K562 (cell line): ENCODE results near the gene PTP4A2. TPM values are rescaled to one million over a fixed set of nuclear protein-coding genes. Genes with fewer than 3 reads are reported as not detected.

Source experiments
- ATAC-seq: fragments of 200-7000 bp; cut with Tn5 transposase; 3 replicates; pipeline ENCODE4 v1.9.1; 2020; ENCODE audit warnings: moderate library complexity
- Bru-seq: library from RNA; stranded (reverse); fragments of 400-500 nt; gene quantifications from one replicate; lab custom pipeline; 2021; lab: Mats Ljungman, UMichigan
- BruChase-seq, 2 experiments: library from RNA; stranded (reverse); fragments of 400-500 nt; gene quantifications; one replicate each; lab custom pipeline; 2021; lab: Mats Ljungman, UMichigan
- BruUV-seq: library from RNA; stranded (reverse); fragments of 400-500 nt; replicated peaks from 2 replicates; lab custom pipeline; 2021; lab: Mats Ljungman, UMichigan
- CTCF ChIA-PET: fragments of 300-600 bp; formaldehyde crosslinking; extraction: SDS; loops from one replicate; lab custom pipeline; 2021; ENCODE audit warnings: low intra/inter-chr PET ratio; lab: Yijun Ruan, JAX
- POLR2A ChIA-PET: fragments of 300-600, 350-650 bp; sonication (Branson Sonifier 250); formaldehyde crosslinking; extraction: SDS; loops from one replicate; lab custom pipeline; 2021; ENCODE audit warnings: antibody characterized with exemption, inconsistent platforms; lab: Yijun Ruan, JAX
- DNase-seq, 4 experiments: peaks; one replicate each; pipeline versions ENCODE4 v3.0.0 to v3.0.0-alpha.2; 2011 to 2018; ENCODE audit warnings: low spot score in 3 of 4, mixed read lengths in 3 of 4; ENCODE audit errors: extremely low read depth in 1 of 4
- FAIRE-seq: peaks from 2 replicates; lab custom pipeline; 2011; peaks lifted over from hg19 to GRCh38; lab: Jason Lieb, UNC
- H2AFZ ChIP-seq: 2 replicates; pipeline ENCODE4 v1.6.0; 2011; ENCODE audit warnings: low read depth, low read length, control low read depth, inconsistent platforms
- H3K27ac ChIP-seq: fragments of 200-600 bp; 3 replicates; pipeline ENCODE4 v1.8.0; 2011; ENCODE audit warnings: low read depth, mild to moderate bottlenecking, control low read depth, inconsistent platforms, low read length, moderate library complexity, mixed read lengths; ENCODE audit errors: extremely low read depth
- H3K27me3 ChIP-seq, 2 experiments: fragments of 300-600 bp in 1 of 2; 2 replicates in 1 of 2; 3 replicates in 1 of 2; pipeline versions ENCODE4 v1.6.0 to v1.8.0; 2011; ENCODE audit warnings: inconsistent platforms in 2 of 2, low read length in 2 of 2, mild to moderate bottlenecking in 1 of 2, mixed read lengths in 1 of 2, moderate library complexity in 1 of 2; ENCODE audit not compliant: control insufficient read depth in 2 of 2, insufficient read depth in 2 of 2
- H3K36me3 ChIP-seq: fragments of 300-600 bp; 3 replicates; pipeline ENCODE4 v1.8.0; 2011; ENCODE audit warnings: mild to moderate bottlenecking, low read length, inconsistent platforms; ENCODE audit not compliant: control insufficient read depth, insufficient read depth
- H3K4me1 ChIP-seq, 2 experiments: fragments of 200-600 bp in 1 of 2; replicated peaks in 1 of 2; 2 replicates in 1 of 2; 3 replicates in 1 of 2; pipeline versions ENCODE4 v1.5.1 to v1.8.0; 2011; ENCODE audit warnings: inconsistent platforms in 2 of 2, low read length in 2 of 2, mild to moderate bottlenecking in 1 of 2, mixed read lengths in 1 of 2, moderate library complexity in 1 of 2; ENCODE audit not compliant: control insufficient read depth in 2 of 2, insufficient read depth in 2 of 2
- H3K4me2 ChIP-seq: 2 replicates; pipeline ENCODE4 v1.6.1; 2011; ENCODE audit warnings: low read length, control low read depth, inconsistent platforms, mixed read lengths; ENCODE audit not compliant: insufficient read depth
- H3K4me3 ChIP-seq: fragments of 200-600 bp; sonication (generic), shearing (Covaris generic); 2 replicates; pipeline ENCODE4 v1.5.1; 2016; ENCODE audit warnings: control low read depth, inconsistent platforms
- H3K79me2 ChIP-seq: fragments of 200-600 bp; 3 replicates; pipeline ENCODE4 v1.8.0; 2011; ENCODE audit warnings: low read length, inconsistent platforms; ENCODE audit not compliant: control insufficient read depth, insufficient read depth
- H3K9ac ChIP-seq, 2 experiments: 2 replicates each; pipeline versions ENCODE4 v1.6.0 to v1.6.1; 2011; ENCODE audit warnings: low read depth in 2 of 2, low read length in 2 of 2, control low read depth in 1 of 2, inconsistent platforms in 1 of 2, mild to moderate bottlenecking in 1 of 2, mixed read lengths in 1 of 2; ENCODE audit not compliant: insufficient read depth in 1 of 2
- H3K9me1 ChIP-seq: one replicate; pipeline ENCODE4 v1.6.0; 2011; ENCODE audit warnings: inconsistent platforms, mild to moderate bottlenecking, low read length, moderate library complexity; ENCODE audit not compliant: control insufficient read depth, insufficient read depth
- H3K9me3 ChIP-seq: replicated peaks from 2 replicates; pipeline ENCODE4 v1.5.1; 2011; ENCODE audit warnings: low read depth, low read length, inconsistent platforms; ENCODE audit not compliant: control insufficient read depth, insufficient read depth
- H4K20me1 ChIP-seq: replicated peaks from 2 replicates; pipeline ENCODE4 v1.6.1; 2011; ENCODE audit warnings: low read length, inconsistent platforms, mixed read lengths; ENCODE audit not compliant: control insufficient read depth, insufficient read depth
- CEBPG ChIP-seq, 3 experiments: fragments of 200-800 bp in 1 of 3; sonication (Bioruptor generic) in 1 of 3; sonication (generic) in 1 of 3; formaldehyde crosslinking in 1 of 3; IDR thresholded peaks in 2 of 3; conservative IDR thresholded peaks in 1 of 3; 2 replicates each; pipeline versions ENCODE4 v1.6.1 to v1.8.0; 2016 to 2022; ENCODE audit warnings: missing compliant biosample characterization in 2 of 3, missing genetic modification characterization in 2 of 3, mild to moderate bottlenecking in 1 of 3, missing genetic modification reagents in 1 of 3
- GATAD2A ChIP-seq: fragments of 450-650 bp; IDR thresholded peaks from 2 replicates; pipeline ENCODE4 v1.6.1; 2017
- JUN ChIP-seq, 2 experiments: sonication (generic) in 1 of 2; formaldehyde crosslinking in 1 of 2; IDR thresholded peaks; 2 replicates each; pipeline versions ENCODE4 v1.6.1 to v1.8.0; 2012 to 2022; ENCODE audit warnings: borderline replicate concordance in 2 of 2, mild to moderate bottlenecking in 2 of 2, improper control_type of control experiment in 1 of 2, low read depth in 1 of 2, low read length in 1 of 2, missing genetic modification reagents in 1 of 2
- L3MBTL2 ChIP-seq: fragments of 450-650 bp; IDR thresholded peaks from 2 replicates; pipeline ENCODE4 v1.6.1; 2016; ENCODE audit warnings: mild to moderate bottlenecking, moderate library complexity
- NR4A1 ChIP-seq, 2 experiments: fragments of 250-450 bp in 1 of 2; fragments of 450-650 bp in 1 of 2; sonication (Bioruptor Pico) in 1 of 2; IDR thresholded peaks; 2 replicates each; pipeline versions ENCODE4 v1.4.0 to v1.6.1; 2016 to 2020; ENCODE audit warnings: mild to moderate bottlenecking in 2 of 2, missing compliant biosample characterization in 1 of 2, missing genetic modification characterization in 1 of 2, moderate library complexity in 1 of 2
- SETDB1 ChIP-seq: IDR thresholded peaks from one replicate; pipeline ENCODE4 v1.6.1; 2012; ENCODE audit warnings: low read length, control low read depth, inconsistent platforms
- TBL1XR1 ChIP-seq, 2 experiments: IDR thresholded peaks; 2 replicates each; pipeline ENCODE4 v1.6.1; 2012; ENCODE audit warnings: improper control_type of control experiment in 2 of 2, low read length in 2 of 2, mild to moderate bottlenecking in 1 of 2
- THAP12 ChIP-seq: fragments of 250-450 bp; sonication (Bioruptor Pico); IDR thresholded peaks from 2 replicates; pipeline ENCODE4 v1.9.0; 2021; ENCODE audit warnings: mild to moderate bottlenecking, inconsistent platforms
- ZEB2 ChIP-seq: fragments of 450-650 bp; IDR thresholded peaks from 2 replicates; pipeline ENCODE4 v1.6.1; 2016
- WGBS: fragments of 100-300 bp; shearing (Covaris generic); methylation state at CpG from one replicate; pipeline ENCODE4 v1.1.6; 2016; ENCODE audit warnings: low coverage, mixed read lengths; ENCODE audit not compliant: insufficient coverage; ENCODE audit errors: missing lambda C conversion rate; 5-methylcytosine and 5-hydroxymethylcytosine counted together
- in situ Hi-C: fragments of 300-500 bp; cut with MboI; formaldehyde crosslinking; loops from 4 replicates; pipeline ENCODE4 v1.15.0; 2018; ENCODE audit warnings: inconsistent platforms, mixed read lengths
- intact Hi-C: fragments of 100-400 bp; cut with micrococcal nuclease; formaldehyde crosslinking; loops from 2 replicates; pipeline ENCODE4 v1.14.2; 2022
- long read RNA-seq, 3 experiments: library from polyadenylated mRNA in 2 of 3; library from RNA in 1 of 3; unstranded in 2 of 3; stranded (forward) in 1 of 3; transcript quantifications; one replicate each; pipeline ENCODE4 v2.0.0, GENCODE V29; 2019 to 2022
- polyA minus RNA-seq, 3 experiments: library from RNA; depleted of rRNA, polyadenylated mRNA; stranded (reverse); fragments of >200 nt; gene quantifications; 2 replicates each; pipeline ENCODE4 v1.2.3, GENCODE V29; 2011
- polyA plus RNA-seq, 8 experiments: library from polyadenylated mRNA; depleted of rRNA in 4 of 8; stranded (reverse) in 5 of 8; unstranded in 3 of 8; fragments of >200 nt; fragmentation: Nextera tagmentation in 2 of 8; fragmentation: Illumina TruSeq in 1 of 8; extraction: Ambion mirVana in 2 of 8; extraction: Trizol in 1 of 8; gene quantifications; 2 replicates each; pipeline versions ENCODE4 v1.2.1 to v1.2.3, GENCODE V29; 2011 to 2014; ENCODE audit warnings: inconsistent platforms in 1 of 8, missing spikeins in 1 of 8
- total RNA-seq, 7 experiments: library from RNA; depleted of rRNA in 6 of 7; stranded (reverse); fragments of >200 nt in 6 of 7; fragmentation: Illumina TruSeq in 2 of 7; extraction: Trizol in 2 of 7; gene quantifications; 2 replicates each; pipeline versions ENCODE4 v1.2.1 to v1.2.3, GENCODE V29; 2011 to 2021; ENCODE audit warnings: low replicate concordance in 1 of 7

Gene PTP4A2
- 116 and 315 TPM in 2 replicates for total RNA-seq (2011; cell fraction: chromatin; rRNA removed; ENCODE audit: low replicate concordance)
- total RNA-seq (2011; cell fraction: nucleolus; rRNA removed), result 52.7 and 78.6 TPM in 2 replicates
- total RNA-seq (2011; cell fraction: nucleoplasm; rRNA removed), result 175 and 257 TPM in 2 replicates
- 316 and 345 TPM in 2 replicates for total RNA-seq (2014; rRNA removed)
- total RNA-seq (2014; rRNA removed; fragmentation: Illumina TruSeq; extraction: Trizol), result 620 and 713 TPM in 2 replicates
- 585 and 652 TPM in 2 replicates for total RNA-seq (2015; rRNA removed; fragmentation: Illumina TruSeq; extraction: Trizol)
- 429 and 432 TPM in 2 replicates for total RNA-seq (2021)
- 785 and 870 TPM in 2 replicates for polyA plus RNA-seq (2011; rRNA removed)
- polyA plus RNA-seq (2011; cell fraction: cytosol; rRNA removed), result 63.7 and 209 TPM in 2 replicates
- 124 and 204 TPM in 2 replicates for polyA plus RNA-seq (2011; cell fraction: nucleus; rRNA removed)
- polyA plus RNA-seq (2012), result 386 and 493 TPM in 2 replicates
- polyA plus RNA-seq (2014; fragmentation: Illumina TruSeq; extraction: Trizol), result 528 and 852 TPM in 2 replicates
- polyA plus RNA-seq (2014; fragmentation: Nextera tagmentation; extraction: Ambion mirVana), result 100 to 1,000 TPM; 197 to 480 TPM
- 219 and 255 TPM in 2 replicates for polyA plus RNA-seq (2014; rRNA removed)
- polyA minus RNA-seq (2011; rRNA and poly(A)+ RNA removed), result 693 and 694 TPM in 2 replicates
- polyA minus RNA-seq (2011; cell fraction: cytosol; rRNA and poly(A)+ RNA removed), result 406 and 559 TPM in 2 replicates
- 36.6 and 130 TPM in 2 replicates for polyA minus RNA-seq (2011; cell fraction: nucleus; rRNA and poly(A)+ RNA removed)
- Bru-seq, nascent RNA, result percentile 98 among the genes with signal in this experiment
- BruChase-seq, experiment 1, labeled RNA remaining after a 2-hour chase, result percentile 99 among the genes with signal in this experiment
- BruChase-seq, experiment 2, labeled RNA remaining after a 6-hour chase, result percentile 99 among the genes with signal in this experiment
- long read RNA-seq, experiment 1, transcript PTP4A2-221 (6 exons, 3,921 nt), result major isoform, 859 of 1,162 reads
- long read RNA-seq, experiment 1, transcript PTP4A2-206 (2 exons, 1,551 nt), result minor isoform, 7 of 1,162 reads
- long read RNA-seq, experiment 1, transcript PTP4A2-218 (5 exons, 3,353 nt), result minor isoform, 40 of 1,162 reads
- long read RNA-seq, experiment 1, partial matches to known transcripts, result 7 of 1,162 reads
- long read RNA-seq, experiment 1, other reads (novel, unspliced or antisense), result 245 of 1,162 reads
- long read RNA-seq, experiment 2, transcript PTP4A2-201 (4 exons, 1,032 nt), result minor isoform, 7 of 367 reads
- long read RNA-seq, experiment 2, transcript PTP4A2-218 (5 exons, 3,353 nt), result minor isoform, 58 of 367 reads
- long read RNA-seq, experiment 2, transcript PTP4A2-221 (6 exons, 3,921 nt), result major isoform, 126 of 367 reads
- long read RNA-seq, experiment 2, partial matches to known transcripts, result 14 of 367 reads
- long read RNA-seq, experiment 2, other reads (novel, unspliced or antisense), result 160 of 367 reads
- long read RNA-seq, experiment 3, transcript PTP4A2-221 (6 exons, 3,921 nt), result major isoform, 16 of 52 reads
- long read RNA-seq, experiment 3, transcript PTP4A2-218 (5 exons, 3,353 nt), result minor isoform, 8 of 52 reads
- long read RNA-seq, experiment 3, partial matches to known transcripts, result 0 of 52 reads
- long read RNA-seq, experiment 3, other reads (novel, unspliced or antisense), result 26 of 52 reads

GRCh38 chr1:31938184-31938975 is at the start of gene PTP4A2:
TSS of gene PTP4A2 (minus strand) at chr1:31938368. CDS start at chr1:31919065, 19,303 bp downstream.
- in situ Hi-C loops (no loop called here), intact Hi-C loops (loop anchor here (5.0 kb wide), 2 partner anchors 84 to 121 kb away; partner anchors contain the start of gene SPOCD1)
- 2% methylated on average over 53 of the region's 82 CpGs for WGBS
- peak within 1 kb of the TSS; percentile 96 for H2AFZ ChIP-seq
- no peaks in the 10 kb centered on the region for H3K9me1 ChIP-seq
- H3K36me3 ChIP-seq, result peaks cover 30% of the 10 kb centered on the region
- TSS peak; percentile 90 for BruUV-seq
- H4K20me1 ChIP-seq, result peaks cover 41% of the 10 kb centered on the region
- peak; percentile 82 for FAIRE-seq
- peak within 1 kb of the TSS; percentile 96 to 99 for H3K9ac ChIP-seq
- ChIA-PET CTCF (interaction anchor here (0.6 to 4.1 kb wide), 3 partner anchors 26 to 145 kb away, joined by 3 to 28 read pairs (median 4); no protein-coding TSS in a partner anchor), POLR2A (interaction anchor here (0.6 to 9.6 kb wide), 25 partner anchors 8 to 435 kb away, joined by 3 to 132 read pairs (median 4); no protein-coding TSS in a partner anchor)
- H3K9me3 ChIP-seq, result no peaks in the 10 kb centered on the region
- peak within 1 kb of the TSS; percentile 94 for H3K27ac ChIP-seq
- DNase-seq, result peak; percentile 97 to 100 (median 98)
- H3K4me3 ChIP-seq, result peak within 1 kb of the TSS; percentile 82
- ATAC-seq, result peak; percentile 77
- peaks cover 46 to 53% of the 10 kb centered on the region in 2 experiments for H3K4me1 ChIP-seq
- peaks cover 53% of the 10 kb centered on the region for H3K79me2 ChIP-seq
- H3K27me3 ChIP-seq, result no peaks in the 10 kb centered on the region
- H3K4me2 ChIP-seq, result peak within 1 kb of the TSS; percentile 100
- TF ChIP-seq CEBPG (CRISPR knock-in tag; IDR thresholded peaks at IDR 0.05) (0 out of 2 replicates have a peak, but pooled peaks have one; percentile 16), CEBPG (tag; conservative IDR thresholded peaks at IDR 0.05 in 1 of 2, IDR thresholded peaks at IDR 0.05 in 1 of 2) (no peak), NR4A1 (CRISPR knock-in tag; IDR thresholded peaks at IDR 0.05) (no peak), NR4A1 (tag; IDR thresholded peaks at IDR 0.05) (peak; percentile 55; the same call in 1 of the 2 replicates), ZEB2 (peak; percentile 96), JUN (IDR thresholded peaks at IDR 0.05; ENCODE audit: borderline replicate concordance, low read depth, low read length) (peak; percentile 81; the same call in 1 of the 2 replicates), JUN (CRISPR knock-in tag; IDR thresholded peaks at IDR 0.05; ENCODE audit: borderline replicate concordance) (peak; percentile 73; the same call in 1 of the 2 replicates), SETDB1 (peak; percentile 55), L3MBTL2 (peak; percentile 100), THAP12 (CRISPR knock-in tag) (peak; percentile 96), TBL1XR1 (IDR thresholded peaks at IDR 0.05; ENCODE audit: low read length in 2 of 2) (peak; percentile 52 to 77; a peak in 2 of 4 replicates), GATAD2A (0 out of 2 replicates have a peak, but pooled peaks have one; percentile 81)
